Caco-2 (cell line): ENCODE measurements around the gene RUFY3. TPM values are rescaled to one million over a fixed set of nuclear protein-coding genes. Genes with fewer than 3 reads are reported as not detected.
"Not testable (repeated sequence)": the region's sequence is repeated elsewhere in the genome, so short reads cannot be mapped to it uniquely, and the experiment has no call there.

ENCODE experiments used
- BruUV-seq: library from RNA; stranded (reverse); fragments of 400-500 nt; replicated peaks from 2 replicates; lab custom pipeline; 2021; lab: Mats Ljungman, UMichigan
- CTCF ChIA-PET: fragments of 300-600 bp; sonication (Branson Sonifier 250); formaldehyde crosslinking; loops from one replicate; lab custom pipeline; 2022; ENCODE audit warnings: antibody characterized with exemption; lab: Charles Lee
- POLR2A ChIA-PET: fragments of 300-600 bp; sonication (Branson Sonifier 250); formaldehyde crosslinking; loops from one replicate; lab custom pipeline; 2022; ENCODE audit warnings: antibody characterized with exemption; lab: Charles Lee
- DNase-seq, 2 experiments: peaks; one replicate each; pipeline versions ENCODE4 v3.0.0 to v3.0.0-alpha.2; 2020 to 2022
- H3K27me3 ChIP-seq: replicated peaks from 2 replicates; pipeline ENCODE4 v1.6.0; 2011; ENCODE audit warnings: low read length; ENCODE audit not compliant: control insufficient read depth, insufficient read depth
- H3K36me3 ChIP-seq: 2 replicates; pipeline ENCODE4 v1.5.1; 2011; ENCODE audit warnings: low read length; ENCODE audit not compliant: control insufficient read depth, insufficient read depth
- H3K4me1 ChIP-seq: fragments of 250-450 bp; sonication (Bioruptor Pico); 2 replicates; pipeline ENCODE4 v1.5.1; 2020; ENCODE audit warnings: mild to moderate bottlenecking
- H3K4me3 ChIP-seq: 2 replicates; pipeline ENCODE4 v1.5.1; 2011; ENCODE audit warnings: low read depth, mild to moderate bottlenecking, control low read depth, low read length
- H3K9me3 ChIP-seq: fragments of 250-450 bp; sonication (Bioruptor Pico); 2 replicates; pipeline ENCODE4 v1.5.1; 2020; ENCODE audit warnings: mild to moderate bottlenecking, moderate library complexity
- H3K27ac Mint-ChIP-seq: one replicate; pipeline ENCODE4 v1.8.0; 2022; ENCODE audit warnings: mixed read lengths; ENCODE audit not compliant: unreplicated experiment
- H3K27me3 Mint-ChIP-seq: one replicate; pipeline ENCODE4 v1.8.0; 2022; ENCODE audit warnings: mixed read lengths; ENCODE audit not compliant: insufficient read depth, unreplicated experiment
- H3K36me3 Mint-ChIP-seq: one replicate; pipeline ENCODE4 v1.8.0; 2022; ENCODE audit warnings: mild to moderate bottlenecking, mixed read lengths; ENCODE audit not compliant: insufficient read depth, unreplicated experiment
- H3K4me1 Mint-ChIP-seq: one replicate; pipeline ENCODE4 v1.8.0; 2022; ENCODE audit warnings: low read depth, mixed read lengths; ENCODE audit not compliant: unreplicated experiment
- H3K4me3 Mint-ChIP-seq: one replicate; pipeline ENCODE4 v1.8.0; 2022; ENCODE audit warnings: mild to moderate bottlenecking, moderate library complexity, mixed read lengths; ENCODE audit not compliant: unreplicated experiment
- H3K9me3 Mint-ChIP-seq: one replicate; pipeline ENCODE4 v1.8.0; 2022; ENCODE audit warnings: mixed read lengths; ENCODE audit not compliant: unreplicated experiment
- CTCF ChIP-seq, 2 experiments: fragments of 200-600 bp in 1 of 2; IDR thresholded peaks; 1 replicate in 1 of 2; 2 replicates in 1 of 2; pipeline versions ENCODE4 v1.5.1 to v1.8.0; 2011 to 2022; ENCODE audit warnings: antibody characterized with exemption in 1 of 2, control low read depth in 1 of 2, inconsistent platforms in 1 of 2, low read depth in 1 of 2, low read length in 1 of 2, mild to moderate bottlenecking in 1 of 2, moderate library complexity in 1 of 2; ENCODE audit not compliant: insufficient read depth in 1 of 2, severe bottlenecking in 1 of 2, unreplicated experiment in 1 of 2
- intact Hi-C: fragments of 100-400 bp; cut with micrococcal nuclease; formaldehyde crosslinking; loops from one replicate; pipeline ENCODE4 v1.10.0; 2022; ENCODE audit not compliant: unreplicated experiment
- total RNA-seq: library from RNA; stranded (reverse); gene quantifications from 2 replicates; pipeline ENCODE4 v1.2.3, GENCODE V29; 2022

Gene RUFY3
- total RNA-seq, 1 experiment from 2014 or later: 36.6 TPM

GRCh38 chr4:70728091-70728490, 6.3 kb downstream of the RUFY3 start:
- H3K27me3 ChIP-seq: no peaks in the 10 kb centered on the region
- no peak overlapping the region for H3K4me3 ChIP-seq
- POLR2A ChIA-PET: no interaction called here
- no peaks in the 10 kb centered on the region for H3K4me1 ChIP-seq
- H3K9me3 ChIP-seq: no peaks in the 10 kb centered on the region
- intact Hi-C loops: no loop called here
- no peaks in the 10 kb centered on the region for H3K36me3 ChIP-seq
- CTCF ChIA-PET: no interaction called here
- TF ChIP-seq CTCF (IDR thresholded peaks at IDR 0.05; ENCODE audit: insufficient read depth in 1 of 2, low read depth in 1 of 2, low read length in 1 of 2, severe bottlenecking in 1 of 2, unreplicated experiment in 1 of 2): no peak
- no peaks in the 10 kb centered on the region for H3K4me1 Mint-ChIP-seq
- no peaks in the 10 kb centered on the region for H3K9me3 Mint-ChIP-seq
- no peaks in the 10 kb centered on the region for H3K36me3 Mint-ChIP-seq
- DNase-seq: no peak
- H3K27ac Mint-ChIP-seq: no peak overlapping the region
- H3K4me3 Mint-ChIP-seq: no peak overlapping the region
- H3K27me3 Mint-ChIP-seq: no peaks in the 10 kb centered on the region
- no TSS peak for BruUV-seq

- CTCF ChIA-PET, H3K4me3 Mint-ChIP-seq, H3K9me3 ChIP-seq, H3K27ac Mint-ChIP-seq, intact Hi-C loops, H3K27me3 ChIP-seq, DNase-seq, H3K9me3 Mint-ChIP-seq, H3K36me3 ChIP-seq, BruUV-seq, POLR2A ChIA-PET, H3K4me1 Mint-ChIP-seq, H3K36me3 Mint-ChIP-seq, H3K4me1 ChIP-seq, H3K27me3 Mint-ChIP-seq, H3K4me3 ChIP-seq: not testable (repeated sequence)
These were observed 11.1 kb downstream of the RUFY3 start for GRCh38 chr4:70732878-70733277.

- H3K36me3 ChIP-seq: no peaks in the 10 kb centered on the region
- BruUV-seq: no TSS peak
- Mint-ChIP-seq H3K27me3 (no peaks in the 10 kb centered on the region), H3K27ac (no peak overlapping the region), H3K4me3 (no peak overlapping the region), H3K9me3 (no peaks in the 10 kb centered on the region), H3K36me3 (no peaks in the 10 kb centered on the region), H3K4me1 (no peaks in the 10 kb centered on the region)
- no peaks in the 10 kb centered on the region for H3K27me3 ChIP-seq
- H3K4me1 ChIP-seq: no peaks in the 10 kb centered on the region
- DNase-seq: no peak
- intact Hi-C loops: no loop called here
- no peak overlapping the region for H3K4me3 ChIP-seq
- ChIA-PET CTCF (interaction anchor here (0.6 kb wide), 1 partner anchor 275 kb away, joined by 4 read pairs; no protein-coding TSS in a partner anchor), POLR2A (no interaction called here)
- TF ChIP-seq CTCF (IDR thresholded peaks at IDR 0.05; ENCODE audit: insufficient read depth in 1 of 2, low read depth in 1 of 2, low read length in 1 of 2, severe bottlenecking in 1 of 2, unreplicated experiment in 1 of 2): no peak
- no peaks in the 10 kb centered on the region for H3K9me3 ChIP-seq
These were observed 12.6 kb downstream of the RUFY3 start for GRCh38 chr4:70734168-70734954.
